Lower leg skin (tissue), 3 donors: ENCODE results near the gene SELPLG.
"Not testable (repeated sequence)": the region's sequence is repeated elsewhere in the genome, so short reads cannot be mapped to it uniquely, and the experiment has no call there.

Source experiments
- CTCF ChIP-seq, 3 donors: fragments of 450-650 bp; IDR thresholded peaks; one replicate each; pipeline ENCODE4 v1.5.1; 2016; ENCODE audit warnings: antibody characterized with exemption in 3 of 3, mild to moderate bottlenecking in 3 of 3, moderate library complexity in 2 of 3
- POLR2A ChIP-seq, 2 donors: fragments of 450-650 bp; IDR thresholded peaks; one replicate each; pipeline ENCODE4 v1.6.1; 2016 to 2017; ENCODE audit warnings: antibody characterized with exemption in 2 of 2, mild to moderate bottlenecking in 1 of 2, moderate library complexity in 1 of 2

GRCh38 chr12:108631261-108631660, 2.4 kb downstream of the SELPLG start:
- not testable (repeated sequence) for TF ChIP-seq POLR2A, CTCF (IDR thresholded peaks at IDR 0.05)
